Measurements from ENCODE around the gene RPTOR.

The RPTOR gene

DNA sequence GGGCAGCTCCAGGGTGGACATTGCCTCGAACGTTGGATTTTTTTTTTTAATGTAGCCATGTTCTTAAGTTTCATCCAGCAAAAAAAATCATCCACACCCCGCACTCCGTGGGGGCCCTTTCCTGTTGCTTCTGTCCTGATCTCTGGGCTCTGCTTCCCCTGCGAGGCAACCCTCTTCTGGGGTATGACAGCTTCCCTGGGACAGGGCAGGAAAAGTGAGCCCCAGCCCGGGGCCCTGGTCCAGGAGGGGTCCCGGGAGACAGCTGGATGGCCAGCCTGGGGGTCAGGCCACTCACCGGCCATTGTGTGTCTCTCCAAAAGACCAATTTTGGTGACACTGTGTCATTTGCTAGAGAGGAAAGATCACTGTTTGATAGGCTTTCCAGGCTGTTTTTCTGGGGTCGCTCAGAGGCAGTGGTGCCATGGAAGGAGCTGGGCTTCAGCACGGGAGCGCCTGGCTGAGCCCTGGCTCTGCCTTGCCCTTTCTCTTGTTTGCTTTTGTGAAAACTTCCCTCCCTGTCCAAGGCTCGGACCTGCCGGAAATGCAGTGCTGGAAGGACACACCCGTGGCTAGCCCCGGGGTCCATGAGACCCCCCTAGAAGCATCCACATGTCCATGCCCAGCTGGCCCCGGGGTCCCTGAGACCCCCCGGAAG is 406.0 kb downstream of the RPTOR start:
- Histone ChIP-seq H3F3A (ENCODE audit: insufficient read depth, low read length) (no peaks in the 10 kb centered on the region), H3K4me2 (ENCODE audit: low read length) (no peak overlapping the region), H2AFZ (ENCODE audit: low read length) (no peak overlapping the region), H3K27me3 (ENCODE audit: insufficient read depth, low read length) (no peaks in the 10 kb centered on the region), H4K20me1 (ENCODE audit: insufficient read depth, low read length) (no peaks in the 10 kb centered on the region), H3K9me2 (ENCODE audit: low read depth, low read length) (no peaks in the 10 kb centered on the region), H3K9ac (ENCODE audit: low read length) (no peak overlapping the region), H3K4me1 (ENCODE audit: insufficient read depth, low read length, severe bottlenecking) (no peaks in the 10 kb centered on the region), H3K4me3 (ENCODE audit: low read depth, low read length, poor library complexity, severe bottlenecking) (no peak overlapping the region), H3K9me3 (ENCODE audit: low read length) (no peaks in the 10 kb centered on the region), H3K27ac (ENCODE audit: low read depth, low read length, poor library complexity, severe bottlenecking) (no peak overlapping the region), H3K79me2 (ENCODE audit: insufficient read depth, low read length) (no peaks in the 10 kb centered on the region), H3K36me3 (ENCODE audit: insufficient read depth, low read length) (peaks cover 94% of the 10 kb centered on the region)
- TF ChIP-seq EZH2 (IDR thresholded peaks at IDR 0.05; ENCODE audit: borderline replicate concordance, low read length), result no peak
- TF ChIP-seq, protein P1, sequence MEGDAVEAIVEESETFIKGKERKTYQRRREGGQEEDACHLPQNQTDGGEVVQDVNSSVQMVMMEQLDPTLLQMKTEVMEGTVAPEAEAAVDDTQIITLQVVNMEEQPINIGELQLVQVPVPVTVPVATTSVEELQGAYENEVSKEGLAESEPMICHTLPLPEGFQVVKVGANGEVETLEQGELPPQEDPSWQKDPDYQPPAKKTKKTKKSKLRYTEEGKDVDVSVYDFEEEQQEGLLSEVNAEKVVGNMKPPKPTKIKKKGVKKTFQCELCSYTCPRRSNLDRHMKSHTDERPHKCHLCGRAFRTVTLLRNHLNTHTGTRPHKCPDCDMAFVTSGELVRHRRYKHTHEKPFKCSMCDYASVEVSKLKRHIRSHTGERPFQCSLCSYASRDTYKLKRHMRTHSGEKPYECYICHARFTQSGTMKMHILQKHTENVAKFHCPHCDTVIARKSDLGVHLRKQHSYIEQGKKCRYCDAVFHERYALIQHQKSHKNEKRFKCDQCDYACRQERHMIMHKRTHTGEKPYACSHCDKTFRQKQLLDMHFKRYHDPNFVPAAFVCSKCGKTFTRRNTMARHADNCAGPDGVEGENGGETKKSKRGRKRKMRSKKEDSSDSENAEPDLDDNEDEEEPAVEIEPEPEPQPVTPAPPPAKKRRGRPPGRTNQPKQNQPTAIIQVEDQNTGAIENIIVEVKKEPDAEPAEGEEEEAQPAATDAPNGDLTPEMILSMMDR (IDR thresholded peaks at IDR 0.05; ENCODE audit: low read length), result no peak

DNA sequence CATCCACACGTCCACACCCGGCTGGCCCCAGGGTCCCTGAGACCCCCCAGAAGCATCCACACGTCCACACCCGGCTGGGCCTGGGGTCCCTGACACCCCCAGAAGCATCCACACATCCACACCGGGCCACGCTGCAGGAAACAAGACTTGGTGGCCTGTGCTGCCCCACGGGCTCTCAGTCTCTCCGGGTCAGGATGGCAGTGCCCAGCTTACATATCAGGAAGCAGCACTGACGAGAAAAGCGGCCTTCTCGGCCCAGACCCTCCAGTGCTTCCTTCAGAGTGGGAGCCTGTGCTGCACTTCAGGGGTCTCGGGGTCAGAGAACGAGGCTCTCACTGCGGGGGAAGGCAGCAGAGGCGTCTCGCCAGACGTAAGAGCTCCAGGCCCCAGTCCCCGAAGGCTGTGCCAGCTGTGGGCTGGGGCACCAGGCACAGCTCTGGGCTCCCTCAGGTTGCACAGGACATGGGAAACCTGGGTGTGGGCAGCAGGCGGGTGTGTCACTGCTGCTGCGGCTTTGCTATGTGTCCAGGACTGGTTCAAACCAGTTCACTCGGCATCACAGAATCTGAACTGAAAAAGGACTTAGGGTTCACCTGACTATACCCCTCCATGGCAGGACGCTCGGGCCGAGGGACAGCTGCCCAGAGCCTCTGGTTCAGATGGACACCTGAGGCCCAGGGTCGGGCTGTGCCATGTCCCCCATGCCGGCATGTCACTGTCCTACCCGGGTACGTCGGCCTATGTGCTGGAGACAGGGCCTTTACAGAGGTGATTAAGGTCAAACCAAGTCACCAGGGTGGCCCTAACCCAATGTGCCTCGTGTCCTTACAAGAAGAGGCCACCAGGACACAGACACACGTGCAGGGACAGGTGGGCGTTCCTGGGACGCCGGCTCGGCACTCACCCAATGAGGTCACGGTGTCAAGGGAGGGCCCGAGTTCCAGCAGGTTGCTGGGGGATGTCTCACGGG is 406.8 kb downstream of the RPTOR start:
- Histone ChIP-seq H3K9me3 (ENCODE audit: low read length) (no peaks in the 10 kb centered on the region), H3K9ac (ENCODE audit: low read length) (no peak overlapping the region), H3K4me2 (ENCODE audit: low read length) (no peak overlapping the region), H3K9me2 (ENCODE audit: low read depth, low read length) (no peaks in the 10 kb centered on the region), H3K4me3 (ENCODE audit: low read depth, low read length, poor library complexity, severe bottlenecking) (no peak overlapping the region), H3K36me3 (ENCODE audit: insufficient read depth, low read length) (peaks cover 92% of the 10 kb centered on the region), H3K27me3 (ENCODE audit: insufficient read depth, low read length) (no peaks in the 10 kb centered on the region), H3K27ac (ENCODE audit: low read depth, low read length, poor library complexity, severe bottlenecking) (no peak overlapping the region), H2AFZ (ENCODE audit: low read length) (no peak overlapping the region), H3K4me1 (ENCODE audit: insufficient read depth, low read length, severe bottlenecking) (no peaks in the 10 kb centered on the region), H4K20me1 (ENCODE audit: insufficient read depth, low read length) (no peaks in the 10 kb centered on the region), H3F3A (ENCODE audit: insufficient read depth, low read length) (no peaks in the 10 kb centered on the region), H3K79me2 (ENCODE audit: insufficient read depth, low read length) (no peaks in the 10 kb centered on the region)
- TF ChIP-seq, protein P1 (IDR thresholded peaks at IDR 0.05; ENCODE audit: low read length), result no peak

DNA sequence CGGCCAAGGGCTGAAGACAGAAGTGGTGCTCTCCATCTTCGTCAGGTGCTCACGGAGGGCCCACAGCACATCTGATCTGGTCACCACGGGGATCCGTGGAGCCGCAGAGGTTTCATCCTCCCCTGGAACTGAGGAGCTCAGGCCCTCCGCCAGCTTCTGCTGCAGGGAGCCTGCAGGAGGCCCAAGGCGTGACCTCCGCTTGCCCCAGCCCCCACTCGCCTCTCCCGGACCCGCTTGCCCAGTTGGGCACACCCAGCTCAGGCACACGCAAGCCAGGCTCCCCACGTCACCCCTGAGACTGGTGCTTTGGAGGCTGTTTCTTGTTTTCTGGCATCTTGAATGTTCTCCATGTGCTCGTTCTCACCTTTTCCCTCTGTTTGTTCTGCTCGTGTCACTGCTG is 407.7 kb downstream of the RPTOR start:
- Histone ChIP-seq H3F3A (ENCODE audit: insufficient read depth, low read length) (no peaks in the 10 kb centered on the region), H3K27me3 (ENCODE audit: insufficient read depth, low read length) (no peaks in the 10 kb centered on the region), H3K4me2 (ENCODE audit: low read length) (no peak overlapping the region), H3K4me1 (ENCODE audit: insufficient read depth, low read length, severe bottlenecking) (no peaks in the 10 kb centered on the region), H3K4me3 (ENCODE audit: low read depth, low read length, poor library complexity, severe bottlenecking) (no peak overlapping the region), H2AFZ (ENCODE audit: low read length) (no peak overlapping the region), H4K20me1 (ENCODE audit: insufficient read depth, low read length) (no peaks in the 10 kb centered on the region), H3K9ac (ENCODE audit: low read length) (no peak overlapping the region), H3K36me3 (ENCODE audit: insufficient read depth, low read length) (peaks cover 89% of the 10 kb centered on the region), H3K9me3 (ENCODE audit: low read length) (no peaks in the 10 kb centered on the region), H3K9me2 (ENCODE audit: low read depth, low read length) (no peaks in the 10 kb centered on the region), H3K27ac (ENCODE audit: low read depth, low read length, poor library complexity, severe bottlenecking) (no peak overlapping the region), H3K79me2 (ENCODE audit: insufficient read depth, low read length) (no peaks in the 10 kb centered on the region)
- TF ChIP-seq EZH2 (IDR thresholded peaks at IDR 0.05; ENCODE audit: borderline replicate concordance, low read length), result no peak
- TF ChIP-seq, protein P1 (IDR thresholded peaks at IDR 0.05; ENCODE audit: low read length), result no peak

Measured in OCI-LY1 (cell line).